Sigmoid colon (tissue), 4 donors: ENCODE results near the gene NEURL4.

ENCODE experiments used
- EP300 ChIP-seq, 4 donors: sonication (generic); formaldehyde crosslinking; IDR thresholded peaks; one replicate each; pipeline ENCODE4 v1.6.1; 2017; ENCODE audit warnings: antibody characterized with exemption in 4 of 4
- POLR2A ChIP-seq, 2 donors: fragments of 450-650 bp; IDR thresholded peaks; one replicate each; pipeline ENCODE4 v1.6.1; 2016; ENCODE audit warnings: antibody characterized with exemption in 2 of 2, mild to moderate bottlenecking in 2 of 2, moderate library complexity in 2 of 2
- TF ChIP-seq, protein P1 (sequence below), 4 experiments: fragments of 450-650 bp in 3 of 4; fragments of 200-600 bp in 1 of 4; IDR thresholded peaks; one replicate each; pipeline ENCODE4 v1.5.1; 2016 to 2019; ENCODE audit warnings: antibody characterized with exemption in 4 of 4, mild to moderate bottlenecking in 3 of 4, moderate library complexity in 2 of 4

GRCh38 chr17:7266784-7267183 is 62.4 kb downstream of the NEURL4 start:
- TF ChIP-seq POLR2A (IDR thresholded peaks at IDR 0.05) (no peak), EP300 (IDR thresholded peaks at IDR 0.05) (no peak)
- TF ChIP-seq, protein P1, sequence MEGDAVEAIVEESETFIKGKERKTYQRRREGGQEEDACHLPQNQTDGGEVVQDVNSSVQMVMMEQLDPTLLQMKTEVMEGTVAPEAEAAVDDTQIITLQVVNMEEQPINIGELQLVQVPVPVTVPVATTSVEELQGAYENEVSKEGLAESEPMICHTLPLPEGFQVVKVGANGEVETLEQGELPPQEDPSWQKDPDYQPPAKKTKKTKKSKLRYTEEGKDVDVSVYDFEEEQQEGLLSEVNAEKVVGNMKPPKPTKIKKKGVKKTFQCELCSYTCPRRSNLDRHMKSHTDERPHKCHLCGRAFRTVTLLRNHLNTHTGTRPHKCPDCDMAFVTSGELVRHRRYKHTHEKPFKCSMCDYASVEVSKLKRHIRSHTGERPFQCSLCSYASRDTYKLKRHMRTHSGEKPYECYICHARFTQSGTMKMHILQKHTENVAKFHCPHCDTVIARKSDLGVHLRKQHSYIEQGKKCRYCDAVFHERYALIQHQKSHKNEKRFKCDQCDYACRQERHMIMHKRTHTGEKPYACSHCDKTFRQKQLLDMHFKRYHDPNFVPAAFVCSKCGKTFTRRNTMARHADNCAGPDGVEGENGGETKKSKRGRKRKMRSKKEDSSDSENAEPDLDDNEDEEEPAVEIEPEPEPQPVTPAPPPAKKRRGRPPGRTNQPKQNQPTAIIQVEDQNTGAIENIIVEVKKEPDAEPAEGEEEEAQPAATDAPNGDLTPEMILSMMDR (IDR thresholded peaks at IDR 0.05), result no peak
